ENCODE measurements around the gene WWOX.

WWOX gene

DNA sequence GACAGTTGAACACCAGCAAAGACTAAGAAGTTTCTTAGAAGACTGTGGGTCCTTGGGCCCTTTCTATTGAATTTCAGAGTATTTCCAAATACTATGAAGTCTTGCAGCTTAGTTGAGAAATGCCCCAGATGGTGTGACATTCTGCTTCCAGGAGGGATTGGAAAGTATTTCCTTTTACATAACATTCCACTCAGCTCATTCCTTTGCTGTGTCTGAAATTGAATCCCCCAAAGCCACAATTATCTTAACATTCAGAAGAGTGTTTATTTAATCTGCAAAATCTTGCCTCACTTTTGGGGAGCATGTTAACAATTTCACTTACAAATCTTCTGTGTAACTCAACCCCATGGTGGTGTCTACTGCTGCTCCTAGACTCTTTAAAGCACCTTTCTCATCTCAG is 307.7 kb downstream of the WWOX start:
- DNase-seq, result no peak

DNA sequence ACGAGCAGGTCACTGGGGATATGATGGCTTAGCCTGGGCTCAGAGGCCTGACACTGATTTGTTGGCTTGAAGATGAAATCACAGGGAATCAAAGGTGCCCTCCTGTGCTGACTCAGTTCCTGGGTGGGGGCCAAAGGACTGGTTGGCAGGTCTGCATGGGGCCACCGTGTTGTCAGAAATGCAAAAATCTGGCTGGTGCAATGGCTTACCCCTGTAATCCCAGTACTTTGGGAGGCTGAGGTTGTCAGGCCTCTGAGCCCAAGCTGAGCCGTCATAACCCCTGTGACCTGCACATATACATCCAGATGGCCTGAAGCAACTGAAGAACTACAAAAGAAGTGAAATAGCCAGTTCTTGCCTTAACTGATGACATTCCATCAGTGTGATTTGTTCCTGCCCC is 314.2 kb downstream of the WWOX start:
- DNase-seq, result no peak

DNA sequence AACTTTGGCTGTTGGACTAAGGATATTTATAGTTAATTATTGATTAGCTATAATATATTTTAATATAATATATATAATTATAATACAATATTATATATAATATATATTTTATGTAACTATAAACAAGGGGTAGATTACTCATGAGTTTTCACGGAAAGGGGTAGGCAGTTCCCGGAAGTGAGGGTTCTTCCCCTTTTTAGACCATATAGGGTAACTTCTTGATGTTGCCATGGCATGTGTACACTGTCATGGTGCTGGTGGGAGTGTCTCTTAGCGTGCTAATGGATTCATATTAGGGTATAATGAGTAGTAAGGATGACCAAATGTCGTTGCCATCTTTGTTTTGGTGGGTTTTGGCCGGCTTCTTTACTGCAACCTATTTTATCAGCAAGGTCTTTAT is 315.6 kb downstream of the WWOX start:
- no peak for DNase-seq

DNA sequence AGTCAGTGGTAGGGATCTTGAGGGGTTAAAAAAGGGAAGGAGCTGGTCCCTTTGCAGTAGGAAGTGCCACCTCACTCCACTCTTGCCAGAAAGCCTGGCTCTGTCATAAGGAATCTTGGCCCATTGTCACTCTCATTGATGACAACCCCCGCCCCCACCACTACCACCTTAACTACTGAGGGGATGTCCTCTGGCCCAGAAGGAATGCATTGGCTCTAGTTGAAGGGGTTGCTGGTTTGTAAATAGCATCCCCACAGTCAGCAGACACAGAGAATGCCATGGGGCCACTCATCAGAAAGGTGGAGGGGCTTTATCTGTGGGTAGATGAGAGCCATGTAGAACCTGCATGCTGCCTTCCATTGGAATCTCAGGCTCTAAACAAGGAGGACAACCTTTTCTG is 316.2 kb downstream of the WWOX start:
- DNase-seq, result no peak

DNA sequence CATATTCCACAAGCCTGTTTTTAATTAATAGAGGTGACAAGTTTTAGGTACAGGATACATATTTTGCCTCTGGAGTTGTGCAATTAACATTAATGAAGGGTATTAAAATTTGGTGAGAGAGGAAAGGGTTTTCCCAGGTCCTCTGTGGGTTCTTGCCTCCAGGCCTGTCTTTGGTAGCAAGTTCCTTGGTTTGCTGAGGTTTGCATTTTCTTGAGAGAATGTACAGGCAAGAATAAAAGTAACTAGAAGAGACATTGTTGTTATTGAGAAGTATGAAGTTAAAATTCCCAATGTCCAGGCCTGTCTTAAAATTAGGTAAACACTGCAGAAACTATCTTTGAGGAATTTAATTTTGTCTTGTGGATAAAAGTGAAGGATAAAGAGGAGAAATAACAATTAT is 316.9 kb downstream of the WWOX start:
- no peak for DNase-seq

DNA sequence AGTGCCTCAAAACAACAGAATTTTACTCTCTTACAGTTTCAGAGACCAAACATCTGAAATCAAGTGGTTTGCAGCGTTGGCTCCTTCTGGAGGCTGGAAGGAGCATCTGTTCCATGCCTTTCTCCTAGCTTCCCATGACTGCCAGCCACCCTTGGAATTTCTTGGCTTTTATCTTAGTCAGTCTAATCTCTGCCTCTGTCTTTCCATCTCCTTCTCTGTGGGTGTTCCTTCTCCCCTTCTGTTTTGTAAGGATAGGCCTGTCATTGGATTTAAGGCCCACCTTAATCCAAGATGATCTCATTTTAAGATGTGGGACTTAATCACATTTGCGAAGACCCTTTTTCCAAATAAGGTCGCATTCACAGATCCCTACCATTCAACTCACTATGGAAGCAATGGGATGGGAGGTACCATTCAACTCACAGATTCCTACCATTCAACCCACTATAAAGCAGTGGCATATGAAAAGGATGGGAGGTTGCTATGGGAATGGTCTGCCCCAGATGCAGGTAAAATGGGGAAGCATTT is 321.8 kb downstream of the WWOX start:
- no peak for DNase-seq

DNA sequence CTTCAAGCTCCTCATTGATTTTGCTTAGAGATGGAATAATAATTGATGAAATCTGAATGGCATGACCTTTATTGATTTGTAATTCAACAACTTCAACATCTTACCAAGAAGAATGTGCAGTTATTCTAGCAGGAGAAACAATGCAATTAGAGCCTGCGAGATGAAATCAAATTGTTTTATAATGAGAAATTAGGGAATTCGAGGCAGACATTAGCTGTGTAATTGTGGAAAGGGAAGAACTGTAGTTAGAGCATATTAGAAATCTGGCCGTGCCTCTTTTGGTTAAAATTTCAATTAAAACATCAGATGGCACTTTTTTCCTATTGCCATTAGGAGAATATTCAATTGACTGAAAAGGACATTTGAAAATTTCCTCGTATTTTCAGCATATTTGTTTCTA is 325.8 kb downstream of the WWOX start:
- DNase-seq, result no peak

DNA sequence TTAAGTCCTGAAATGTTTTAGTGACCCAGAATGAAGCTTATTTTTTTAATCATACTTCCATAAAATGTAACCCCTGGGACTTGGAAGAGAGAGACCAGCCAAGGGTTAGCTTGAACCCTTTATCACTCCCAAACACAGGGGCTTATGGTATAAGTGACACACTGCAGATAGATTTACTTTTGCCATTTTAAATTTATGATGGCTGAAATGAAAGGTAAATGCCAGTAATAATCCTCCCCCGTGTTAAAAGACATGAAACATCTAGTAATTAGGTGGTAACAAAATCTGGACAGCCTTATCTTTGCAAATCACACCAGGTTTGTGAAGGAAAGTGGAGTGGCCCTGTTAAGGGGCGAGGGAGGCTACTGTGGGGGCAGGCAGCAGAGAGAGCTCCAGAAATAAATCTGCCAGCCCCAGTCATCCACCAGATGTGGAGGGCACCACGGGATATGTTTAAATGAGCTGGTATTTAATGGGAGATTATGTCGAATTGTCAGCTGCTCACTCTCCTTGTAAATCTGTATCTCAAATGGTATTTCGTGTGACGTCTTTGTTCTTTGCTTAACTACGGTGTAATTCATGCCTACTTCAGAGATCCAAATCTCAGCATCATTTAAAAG is 326.5 kb downstream of the WWOX start:
- no peak for DNase-seq

DNA sequence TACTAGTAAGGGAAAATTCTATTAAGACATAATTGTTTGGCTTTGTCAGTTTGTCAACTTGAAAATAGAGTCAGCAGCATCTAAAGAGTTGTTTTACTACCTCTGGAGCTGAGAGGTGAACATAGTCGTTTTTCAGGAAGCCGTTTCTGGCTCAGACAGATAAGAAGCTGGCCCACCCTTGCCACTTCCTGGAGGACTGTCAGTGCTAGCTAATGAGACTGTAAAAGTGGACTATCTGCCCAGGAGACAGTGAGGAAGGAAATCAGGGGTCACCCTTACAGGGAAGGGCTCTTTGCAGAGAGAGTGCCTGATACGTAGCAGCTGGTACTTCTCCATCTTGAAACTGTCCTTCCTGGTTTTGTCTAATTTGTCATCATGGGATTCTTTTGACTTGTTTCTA is 328.7 kb downstream of the WWOX start:
- DNase-seq, result no peak

DNA sequence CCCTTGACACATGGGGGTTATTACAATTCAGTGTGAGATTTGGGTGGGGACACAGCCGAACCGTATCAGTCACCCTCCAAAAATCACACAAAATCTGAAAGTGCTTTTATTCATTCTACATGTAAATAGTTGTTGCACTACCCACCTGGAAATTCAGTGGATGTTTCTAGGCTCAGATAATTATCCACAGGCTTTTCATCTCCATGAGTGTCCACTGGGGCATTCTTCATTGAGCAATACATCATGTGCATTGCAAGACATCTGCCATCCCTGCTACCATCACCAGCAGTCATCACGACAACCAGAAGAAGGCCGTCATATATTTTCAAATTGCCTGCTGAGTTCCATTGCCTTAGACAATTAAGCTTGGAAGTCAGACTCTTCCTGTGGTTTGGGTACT is 330.8 kb downstream of the WWOX start:
- no peak for DNase-seq

DNA sequence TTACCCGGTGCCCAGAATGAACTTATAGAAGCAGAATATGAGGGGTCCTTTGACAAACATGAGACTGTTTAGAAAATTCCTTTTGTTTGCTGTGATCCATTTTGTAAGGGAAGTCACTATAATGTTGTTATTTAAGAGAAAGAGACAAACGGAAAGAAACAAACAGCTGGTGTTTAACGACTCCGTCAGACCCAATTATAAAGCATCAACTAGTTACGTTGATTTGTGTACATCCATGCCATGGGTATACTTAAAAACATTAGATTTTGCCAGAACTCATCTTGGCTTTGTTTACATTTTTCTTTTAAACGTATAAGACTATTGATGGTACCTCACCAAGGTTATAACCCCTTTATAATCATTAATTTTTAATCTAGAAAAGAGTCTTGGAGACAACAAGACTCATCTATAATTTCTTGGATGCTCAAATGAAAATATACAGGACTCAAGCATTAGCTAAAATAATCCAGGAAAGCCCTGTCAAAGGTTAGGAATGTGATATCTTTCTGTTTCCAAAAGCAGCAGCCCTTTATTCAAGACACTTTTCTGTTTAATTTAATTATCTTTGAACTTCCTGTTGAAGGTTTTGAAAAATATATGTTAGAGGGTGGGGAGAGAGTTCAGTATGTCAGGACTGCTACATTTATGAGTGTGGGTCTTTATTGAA is 331.7 kb downstream of the WWOX start:
- no peak for DNase-seq

DNA sequence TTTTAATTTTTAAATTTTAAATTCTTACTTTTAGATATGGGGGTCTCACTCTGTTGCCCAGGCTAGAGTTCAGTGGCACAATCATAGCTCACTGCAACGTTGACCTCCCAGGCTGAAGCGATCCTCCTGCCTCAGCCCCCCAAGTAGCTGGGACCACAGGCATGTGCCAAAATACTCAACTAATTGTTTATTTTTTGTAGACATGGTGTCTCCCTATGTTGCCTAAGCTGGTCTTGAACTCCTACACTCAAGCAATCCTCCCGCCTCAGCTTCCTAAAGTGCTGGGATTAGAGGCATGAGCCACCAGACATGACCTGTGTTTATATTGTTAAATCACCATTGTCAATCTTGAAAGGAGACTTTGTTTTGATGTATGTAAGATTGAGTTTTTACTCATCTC is 332.2 kb downstream of the WWOX start:
- DNase-seq, result no peak

DNA sequence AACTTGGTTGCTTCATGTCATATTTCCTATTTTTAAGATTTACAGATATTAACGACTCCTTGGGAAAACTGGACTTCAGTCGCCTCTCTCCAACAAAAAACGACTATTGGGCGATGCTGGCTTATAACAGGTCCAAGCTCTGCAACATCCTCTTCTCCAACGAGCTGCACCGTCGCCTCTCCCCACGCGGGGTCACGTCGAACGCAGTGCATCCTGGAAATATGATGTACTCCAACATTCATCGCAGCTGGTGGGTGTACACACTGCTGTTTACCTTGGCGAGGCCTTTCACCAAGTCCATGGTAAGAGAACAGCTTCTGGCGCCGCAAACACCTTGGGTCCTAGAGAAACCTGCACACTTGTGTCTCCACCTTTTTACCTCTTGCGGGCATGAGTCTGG is 333.0 kb downstream of the WWOX start:
- no peak for DNase-seq

DNA sequence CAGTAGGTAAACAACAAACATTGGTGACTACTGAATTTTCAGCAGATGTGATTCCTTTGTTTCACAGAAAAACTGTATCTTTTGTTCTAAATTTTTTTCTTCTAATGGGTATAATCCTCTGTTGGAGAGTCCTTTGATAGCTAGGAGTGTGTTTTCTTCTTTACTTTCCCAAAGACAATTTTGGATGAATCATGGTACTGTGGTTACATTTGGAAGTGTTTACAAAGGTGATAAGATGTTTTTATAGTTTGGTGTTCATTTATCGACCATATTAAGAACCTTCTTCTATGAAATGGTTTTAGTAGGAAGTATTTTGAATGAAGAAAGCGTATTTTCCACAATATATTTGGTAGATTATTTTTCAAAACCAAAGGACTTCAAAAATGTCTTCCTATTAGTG is 333.7 kb downstream of the WWOX start:
- DNase-seq, result no peak

DNA sequence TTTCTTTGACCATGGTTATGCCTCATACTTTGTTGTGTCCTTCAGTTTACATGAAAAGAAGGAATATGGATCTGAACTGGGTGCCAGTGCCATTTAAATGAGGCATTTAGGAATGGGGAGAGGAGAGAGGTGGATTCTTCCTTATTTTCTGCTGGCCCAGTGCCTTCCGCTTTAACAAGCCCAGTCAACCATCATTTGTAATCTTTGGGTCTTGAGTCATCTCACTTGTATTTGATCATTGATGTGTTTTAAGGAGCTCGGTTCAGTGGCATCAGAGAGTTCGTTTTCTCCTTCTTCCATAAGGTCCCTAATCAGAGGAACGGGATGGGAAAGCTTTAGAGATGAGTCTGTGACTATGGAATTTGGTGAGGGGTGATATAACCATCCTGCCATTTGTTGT is 334.9 kb downstream of the WWOX start:
- DNase-seq, result no peak

DNA sequence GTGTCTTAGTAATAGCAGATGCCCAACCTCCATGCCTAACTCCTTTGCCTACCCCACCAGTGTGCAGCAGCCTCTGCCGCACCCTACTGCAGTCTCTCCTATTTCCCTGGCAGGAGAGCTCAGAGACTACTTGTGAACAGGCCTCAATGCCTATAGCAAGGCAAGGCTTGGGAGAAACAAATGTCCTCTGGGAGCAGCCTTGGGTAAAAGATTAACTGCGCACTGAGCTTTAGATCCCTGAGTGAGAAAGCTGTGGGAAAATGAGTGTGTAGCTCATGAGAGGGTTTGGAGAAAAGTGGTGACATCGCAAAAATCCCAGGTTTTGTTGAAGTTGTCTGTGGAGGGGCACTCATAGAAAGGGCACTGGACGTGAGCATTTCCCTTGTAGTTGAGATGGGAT is 335.8 kb downstream of the WWOX start:
- DNase-seq, result no peak

DNA sequence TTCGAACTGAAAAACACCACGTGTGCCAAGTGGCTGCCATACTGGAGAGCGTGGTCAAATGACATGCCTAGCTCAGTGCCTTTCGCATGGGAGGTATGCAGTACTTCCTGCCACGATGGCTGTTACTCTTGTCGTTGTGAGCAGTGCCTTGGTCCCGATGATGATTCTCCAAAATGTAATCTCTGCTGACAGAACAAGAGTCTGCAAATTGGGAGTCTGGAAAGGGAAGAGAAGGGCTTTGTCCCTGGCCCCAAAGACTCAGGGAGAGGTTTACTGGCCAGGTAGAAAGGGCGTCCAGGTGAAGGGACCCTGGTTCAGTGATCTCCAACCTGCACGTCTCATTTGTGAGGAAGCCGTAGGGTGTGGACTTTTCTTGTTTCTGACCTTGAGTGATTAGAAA is 336.6 kb downstream of the WWOX start:
- DNase-seq, result no peak

DNA sequence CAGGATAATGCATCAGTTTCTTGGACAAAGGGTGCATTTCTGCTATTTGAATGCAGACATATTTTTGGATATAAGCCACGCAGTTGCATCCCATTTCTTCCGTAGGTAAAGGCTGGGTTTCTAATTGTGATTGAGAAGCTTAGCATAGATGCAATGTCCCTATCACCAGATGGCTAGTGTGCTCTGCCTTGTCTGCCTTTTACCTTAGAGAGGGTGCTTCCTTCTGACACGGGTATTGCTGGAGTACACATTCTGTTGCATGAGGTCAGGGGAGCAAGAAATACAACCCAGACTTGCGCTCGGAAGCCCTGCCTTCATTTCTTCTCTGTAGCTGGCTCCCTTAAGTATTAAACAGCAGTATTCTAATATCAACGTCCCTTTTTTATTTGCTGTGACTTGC is 337.4 kb downstream of the WWOX start:
- DNase-seq, result no peak

DNA sequence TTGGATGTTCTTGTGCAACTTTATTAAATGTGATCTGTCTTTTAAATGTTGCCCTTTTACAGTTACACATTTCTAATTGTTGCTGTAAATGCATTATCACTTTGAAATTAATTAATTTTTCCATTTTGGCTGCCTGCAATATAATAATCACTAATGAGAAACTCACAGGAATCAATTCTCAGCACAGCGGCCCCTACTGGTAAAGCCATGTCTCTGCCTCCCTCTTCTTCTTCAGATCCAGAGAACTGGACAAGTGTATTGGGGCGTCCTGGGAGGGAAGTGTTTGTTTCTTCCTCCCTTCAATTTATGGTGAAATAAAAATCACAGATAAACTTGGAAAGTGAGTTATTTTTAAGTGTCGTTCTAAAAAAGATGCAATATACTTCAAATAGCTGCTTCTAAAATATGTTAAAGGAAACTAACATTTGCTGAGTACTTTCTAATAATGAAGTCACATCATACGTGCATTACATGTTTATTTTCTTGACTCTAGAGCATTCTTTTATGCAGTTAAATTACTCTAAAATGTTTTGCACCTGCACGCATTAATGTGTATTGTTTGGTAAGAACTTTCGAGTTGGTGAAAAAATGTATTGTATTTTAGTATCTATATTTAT is 338.0 kb downstream of the WWOX start:
- DNase-seq, result peak; percentile 41

DNA sequence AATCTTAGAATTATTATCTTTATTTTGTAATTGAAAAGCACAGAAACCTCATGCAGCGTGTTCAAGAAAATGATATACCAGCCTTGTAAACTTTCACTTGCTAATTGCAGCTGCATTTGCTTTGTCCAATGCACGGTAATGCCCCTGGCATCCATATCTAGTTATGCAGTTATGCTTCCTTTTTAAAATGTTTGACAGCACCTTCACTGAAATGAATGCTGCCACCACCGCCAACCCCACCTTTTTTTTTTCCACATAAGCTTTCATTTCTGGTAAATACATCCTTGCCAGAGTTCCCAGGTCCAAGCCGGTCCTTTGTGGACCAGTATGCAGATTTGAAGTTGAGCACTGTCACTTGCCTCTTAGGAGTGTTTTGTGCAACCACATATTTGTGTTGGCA is 338.8 kb downstream of the WWOX start:
- DNase-seq, result no peak

DNA sequence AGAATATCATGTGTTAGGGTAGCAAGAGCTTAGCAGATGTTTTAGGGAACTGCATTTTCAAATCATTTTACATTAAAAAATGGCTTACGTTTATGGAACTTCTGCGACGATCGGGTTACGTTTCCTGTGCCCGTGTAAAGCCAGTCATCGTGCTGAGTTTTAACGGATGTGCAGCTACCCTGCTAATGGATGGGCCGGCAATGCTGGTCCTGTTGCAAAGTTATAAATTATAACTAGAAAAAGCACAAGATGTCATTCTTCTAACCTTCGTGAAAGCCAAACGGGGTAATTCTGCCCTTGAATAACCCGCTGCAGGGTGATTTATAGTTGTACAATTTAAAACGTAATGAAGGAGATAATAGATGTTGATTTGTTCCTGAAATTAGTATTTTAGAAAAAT is 339.2 kb downstream of the WWOX start:
- no peak for DNase-seq

DNA sequence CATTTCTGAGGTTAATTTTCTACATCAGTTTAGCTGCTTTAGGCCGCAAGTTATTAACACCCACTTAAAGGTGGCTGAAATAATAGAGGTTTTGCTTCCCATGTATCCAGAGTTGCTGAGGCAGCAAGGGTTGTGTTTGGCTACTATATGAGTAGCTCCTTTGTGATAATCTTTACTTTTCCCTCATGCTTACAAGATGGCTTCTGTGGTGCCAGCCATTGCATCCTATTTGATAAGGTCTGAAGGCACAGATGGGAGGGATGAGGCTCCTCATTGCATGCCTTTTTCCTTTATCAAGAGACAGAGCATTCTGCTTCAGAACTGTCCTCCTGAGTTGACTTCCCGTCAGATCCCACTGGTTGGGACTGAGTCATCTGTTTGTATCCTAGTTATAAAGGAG is 340.2 kb downstream of the WWOX start:
- no peak for DNase-seq

DNA sequence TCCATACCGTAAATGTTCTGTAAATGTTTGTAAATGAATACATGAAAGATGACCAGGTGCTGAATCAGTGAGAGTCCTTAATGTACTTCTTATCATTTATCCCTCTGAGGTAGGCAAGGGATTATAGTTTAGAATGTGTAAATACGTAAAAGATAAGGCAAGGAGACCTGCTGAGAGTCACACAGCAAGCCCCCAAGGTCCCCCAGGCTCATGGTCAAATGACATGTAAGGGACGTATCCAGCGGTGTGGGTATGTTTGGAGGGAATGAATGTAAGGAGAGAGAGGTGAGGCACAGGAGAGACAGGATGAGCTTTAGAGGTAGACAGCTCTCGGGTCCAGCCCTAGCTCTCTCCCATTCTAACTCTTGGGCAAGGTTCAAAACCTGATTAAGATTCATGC is 341.8 kb downstream of the WWOX start:
- no peak for DNase-seq

DNA sequence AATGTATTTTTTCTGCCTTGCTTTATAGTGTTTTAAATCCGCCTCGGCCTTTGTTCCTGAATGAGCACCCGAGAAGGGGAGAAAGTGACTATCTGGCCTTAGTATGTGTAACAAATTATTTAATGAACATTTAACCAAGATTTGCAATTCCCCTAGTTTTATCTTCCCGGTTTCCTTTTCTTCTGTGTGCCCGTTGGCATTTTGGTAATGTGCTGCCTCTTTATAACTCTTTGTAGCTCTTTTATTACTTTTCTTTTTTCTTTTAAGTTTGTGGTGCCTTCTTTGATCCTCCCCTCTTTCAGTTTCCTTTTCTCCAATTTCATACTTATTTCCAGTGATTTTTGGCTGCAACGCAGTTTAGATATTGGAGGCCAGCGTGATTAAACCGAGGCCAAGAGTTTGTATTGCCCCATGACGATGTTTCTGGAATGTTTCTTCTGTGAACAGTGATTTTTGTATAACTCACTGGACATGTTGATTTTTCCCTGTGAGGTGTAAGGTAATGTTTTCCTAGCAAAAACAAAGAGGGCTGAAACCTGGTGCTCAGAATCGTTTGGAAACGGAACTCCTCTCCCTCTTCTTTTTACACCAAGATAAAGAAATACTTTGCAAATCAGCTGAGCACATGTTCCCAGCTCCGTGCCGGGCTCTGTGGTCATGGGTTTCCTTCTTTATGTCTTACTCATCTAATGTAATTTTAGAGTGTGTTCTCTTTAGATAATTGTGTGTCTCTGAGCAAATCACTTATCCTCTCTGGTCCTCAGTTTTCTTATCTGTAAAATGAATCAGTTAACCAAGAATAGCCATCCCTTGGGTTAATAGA is 344.3 kb downstream of the WWOX start:
- no peak for DNase-seq

All from CD4-positive, alpha-beta T cell treated with Interleukin-6 for 4 hours (primary cell).